HG03378 (cell line): Measurements from ENCODE around the gene RAD51B.

Source experiments
- ATAC-seq: cut with Tn5 transposase; IDR thresholded peaks from one replicate; pipeline ENCODE4 v1.9.1; 2021; ENCODE audit warnings: mild to moderate bottlenecking, moderate library complexity; ENCODE audit not compliant: unreplicated experiment

RAD51B gene

DNA sequence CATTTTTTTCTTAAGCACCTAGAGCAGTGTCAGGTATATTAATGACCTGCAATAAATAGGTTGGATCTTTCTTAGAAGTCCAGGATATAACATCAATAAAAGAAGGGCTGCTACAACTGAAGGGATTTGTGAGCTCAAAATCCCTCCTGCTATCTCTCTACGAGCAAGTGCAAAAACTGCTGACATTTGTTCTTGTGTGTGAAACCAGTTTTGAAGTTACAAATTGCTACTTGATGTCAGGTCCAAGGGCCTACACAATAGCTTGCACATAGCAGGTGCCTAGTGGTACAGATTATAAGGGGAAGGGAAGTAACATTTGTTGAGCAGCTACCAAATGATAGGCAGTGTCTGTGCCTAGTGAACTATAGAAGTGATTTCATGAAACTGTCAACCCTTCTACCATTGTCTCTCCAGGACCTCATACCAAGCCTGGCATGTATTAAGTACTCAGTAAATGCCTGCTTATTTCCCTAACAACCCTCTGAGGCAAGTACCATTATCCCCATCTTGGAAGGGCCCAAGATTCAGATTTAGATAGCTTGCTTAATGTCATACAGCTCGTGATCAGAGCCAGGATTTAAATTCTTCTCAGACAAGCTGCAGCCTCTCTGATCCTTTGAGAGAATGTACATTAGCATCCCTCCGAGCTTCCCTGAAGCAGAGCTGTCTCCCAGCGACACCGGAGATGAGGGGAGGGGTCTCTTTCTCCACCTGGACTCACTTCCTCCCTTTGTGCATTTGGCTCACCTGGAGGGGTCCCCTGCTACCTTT lies 673.0 kb downstream of the RAD51B start:
- ATAC-seq, result no peak

DNA sequence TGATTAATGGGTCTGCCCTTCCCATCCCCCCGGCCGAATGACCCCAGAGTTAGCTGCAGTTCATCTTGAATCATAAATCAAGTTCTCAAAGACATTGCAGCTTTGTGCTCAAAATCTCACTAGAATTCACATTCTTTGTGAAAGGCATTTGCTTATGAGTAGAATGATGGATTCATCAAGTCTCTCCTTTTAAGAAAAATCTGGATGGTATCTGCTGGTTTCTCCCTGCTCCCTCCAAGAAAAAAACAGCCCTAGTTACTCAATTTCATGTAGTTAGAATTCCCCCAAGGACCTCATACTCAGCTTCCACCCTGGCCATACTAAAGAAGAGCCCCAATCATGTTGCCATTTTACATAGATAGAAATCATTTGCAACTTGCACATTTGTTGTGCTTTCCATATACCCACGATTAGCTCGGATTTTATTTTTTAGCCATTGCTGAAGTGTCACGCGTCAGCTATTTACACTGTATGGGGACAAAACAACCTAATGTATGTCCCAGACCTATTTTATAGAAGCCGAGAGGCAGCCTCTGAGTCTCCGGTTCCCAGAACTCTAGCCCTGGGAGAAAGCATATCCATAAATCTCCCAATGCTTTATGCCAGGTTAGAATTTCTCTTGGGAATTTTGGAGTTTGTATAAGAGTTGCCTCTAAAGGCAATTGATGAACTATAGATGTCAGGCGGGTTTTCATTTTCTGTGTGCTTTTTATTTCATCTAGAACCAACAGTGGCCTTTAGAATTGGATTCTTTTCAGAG lies 673.8 kb downstream of the RAD51B start:
- no peak for ATAC-seq

DNA sequence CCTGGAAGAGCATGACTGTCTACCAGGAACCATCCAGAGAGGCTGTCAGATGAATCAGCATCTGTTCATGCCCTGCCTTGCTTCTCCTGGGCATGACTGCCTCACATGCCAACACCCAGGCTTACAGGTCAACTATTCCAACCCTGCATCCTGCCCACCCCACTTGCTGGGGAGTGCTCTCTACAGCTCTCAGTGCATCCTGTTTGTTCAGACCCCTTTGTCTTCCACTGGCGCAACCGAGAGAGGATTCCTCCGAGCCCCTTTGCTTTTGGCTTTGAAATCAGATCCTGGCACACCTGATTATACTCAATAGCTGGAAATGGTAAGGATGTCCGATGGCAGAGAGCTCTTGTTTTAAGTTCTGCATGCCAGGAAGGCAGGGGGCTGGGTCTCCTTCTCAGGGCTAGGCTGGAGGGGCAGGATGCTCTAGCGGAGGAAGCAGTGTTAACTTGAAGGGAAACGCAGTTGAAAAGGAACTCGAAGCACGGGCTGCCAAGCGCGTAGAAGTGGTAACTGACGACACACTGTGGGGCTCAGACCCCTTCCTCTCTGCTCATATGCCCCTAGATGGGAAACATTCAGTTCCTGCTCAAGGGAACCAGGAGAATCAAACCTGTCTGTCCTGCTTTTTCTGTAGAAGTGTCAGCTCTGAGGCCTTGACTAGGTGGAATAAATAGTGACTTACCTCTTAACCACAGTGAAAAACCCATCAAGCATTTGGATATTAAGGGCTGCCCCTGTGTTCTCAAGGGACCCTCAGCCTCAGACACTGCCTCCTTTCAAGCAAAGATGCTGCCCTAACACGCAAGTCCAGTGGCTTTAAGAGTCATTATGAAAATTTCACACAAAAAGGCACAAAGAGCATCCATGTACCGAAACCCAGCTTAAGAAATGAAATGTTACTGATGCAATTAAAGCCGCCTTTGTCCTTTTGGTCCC lies 675.8 kb downstream of the RAD51B start:
- peak; percentile 50 for ATAC-seq

DNA sequence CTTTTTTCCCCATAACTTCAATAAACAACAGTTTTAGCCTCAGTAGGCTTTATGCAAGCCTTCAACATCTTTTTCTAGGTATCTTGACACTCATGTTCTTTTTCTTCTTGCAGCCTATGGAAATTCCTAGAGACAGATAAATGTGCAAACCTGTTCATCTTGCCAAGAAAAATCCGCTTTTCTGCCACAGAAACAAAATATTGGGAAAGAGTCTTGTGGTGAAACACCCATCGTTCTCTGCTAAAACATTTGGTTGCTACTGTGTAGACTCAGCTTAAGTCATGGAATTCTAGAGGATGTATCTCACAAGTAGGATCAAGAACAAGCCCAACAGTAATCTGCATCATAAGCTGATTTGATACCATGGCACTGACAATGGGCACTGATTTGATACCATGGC lies 677.4 kb downstream of the RAD51B start:
- ATAC-seq, result no peak

DNA sequence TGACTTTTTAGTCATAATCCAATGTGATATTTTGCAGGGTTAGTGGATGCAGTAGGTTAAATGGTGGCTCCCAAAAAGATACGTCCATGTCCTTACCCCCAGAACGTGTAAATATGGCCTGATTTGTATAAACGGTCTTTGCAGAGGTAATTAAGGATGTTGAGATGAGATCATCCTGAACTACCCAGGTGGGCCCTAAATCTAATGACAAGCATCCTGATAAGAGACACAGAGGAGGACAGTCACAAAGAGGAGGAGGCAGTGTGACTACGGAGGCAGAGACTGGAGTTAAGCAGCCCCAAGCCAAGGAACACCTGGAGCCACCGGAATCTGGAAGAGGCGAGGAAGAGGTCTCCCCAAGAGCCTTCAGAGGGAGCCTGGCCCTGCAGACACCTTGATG lies 679.9 kb downstream of the RAD51B start:
- no peak for ATAC-seq

DNA sequence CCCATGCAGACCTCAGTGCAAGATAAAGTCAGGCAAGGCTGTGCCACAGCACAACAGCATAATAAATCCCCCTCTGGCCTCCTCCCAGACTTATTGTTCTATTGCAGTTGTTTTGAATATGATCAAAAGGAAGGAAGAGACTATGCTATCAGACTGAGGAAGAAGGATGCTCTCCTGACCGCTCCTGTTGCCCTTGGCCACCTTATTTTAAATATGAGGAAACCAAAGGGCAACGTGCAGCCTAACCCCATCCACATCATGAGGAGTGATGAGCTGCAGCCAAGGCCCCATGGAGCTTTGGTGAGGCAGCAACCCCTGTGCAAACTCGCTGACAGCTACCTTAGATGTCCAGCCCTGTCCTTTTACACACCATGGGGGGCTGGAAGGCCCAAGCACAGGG lies 681.6 kb downstream of the RAD51B start:
- ATAC-seq, result no peak

DNA sequence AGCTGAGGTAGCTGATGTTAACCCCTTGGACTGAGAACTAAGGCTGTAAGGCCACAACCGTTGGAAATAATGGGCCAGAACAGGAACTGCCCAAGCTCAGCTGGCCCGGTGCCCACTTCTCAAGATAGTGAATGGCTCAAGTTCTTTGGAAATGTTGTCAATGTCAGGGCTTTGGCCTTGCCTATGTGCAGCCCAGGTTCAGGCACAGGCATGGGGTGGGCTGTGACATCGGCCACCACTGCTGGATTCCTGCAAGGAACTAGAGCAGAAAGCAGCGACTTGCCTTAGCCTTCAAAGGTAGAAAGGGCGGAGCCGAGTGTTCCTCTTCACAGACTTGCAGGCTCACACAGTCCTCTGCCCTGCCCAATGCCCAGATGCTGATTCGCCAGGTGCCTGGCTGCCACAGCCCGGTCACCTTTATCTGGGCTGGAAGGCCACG lies 682.1 kb downstream of the RAD51B start:
- no peak for ATAC-seq

DNA sequence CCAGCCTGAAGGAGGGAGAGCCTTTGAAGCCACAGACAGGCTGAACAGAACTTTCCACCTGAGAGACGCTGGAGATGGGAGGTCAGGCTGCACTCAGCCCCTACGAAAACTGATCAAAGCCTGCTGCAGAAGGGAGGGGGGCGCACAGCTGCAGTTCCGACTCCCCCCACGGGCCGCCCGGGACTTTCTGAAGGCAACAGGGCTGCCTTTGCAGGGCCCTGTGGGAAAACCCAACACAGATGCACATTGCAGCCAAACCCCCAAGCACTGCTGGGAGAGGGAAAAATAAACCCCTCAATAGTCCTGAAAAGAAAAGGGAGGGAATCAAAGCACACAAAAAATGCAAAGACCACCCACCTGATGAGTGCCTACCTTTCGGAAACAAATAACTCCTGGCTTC lies 682.7 kb downstream of the RAD51B start:
- no peak for ATAC-seq

DNA sequence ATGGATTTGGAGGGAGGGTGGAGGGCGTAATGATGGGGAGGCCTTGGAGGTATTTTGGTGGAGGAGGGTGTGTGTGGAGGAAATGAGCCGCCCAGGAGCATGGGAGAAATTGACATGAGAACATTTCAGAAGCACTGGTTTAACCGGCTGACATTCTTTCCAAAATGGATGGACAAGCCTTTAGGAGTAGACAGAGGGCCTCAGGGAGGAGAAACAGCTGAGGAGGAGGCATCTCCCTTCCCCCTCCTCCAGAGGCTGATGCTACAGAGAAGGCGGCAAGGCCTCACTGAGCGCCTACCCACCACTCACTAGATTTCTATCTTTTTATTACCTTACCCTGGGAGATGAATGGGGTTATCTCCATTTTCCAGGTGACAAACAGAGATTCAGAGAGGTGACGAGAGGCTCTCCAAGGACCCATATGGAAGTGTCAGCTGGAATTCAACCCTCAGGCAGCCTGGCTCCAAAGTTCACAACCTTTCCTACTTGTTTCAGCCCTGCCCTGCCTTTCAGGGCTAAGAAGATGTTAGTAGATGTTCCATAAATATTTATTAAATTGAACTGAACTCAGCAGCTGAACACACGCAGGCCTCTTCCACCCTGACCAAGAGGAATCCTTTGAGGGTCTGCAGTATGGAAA lies 683.7 kb downstream of the RAD51B start:
- ATAC-seq, result no peak

DNA sequence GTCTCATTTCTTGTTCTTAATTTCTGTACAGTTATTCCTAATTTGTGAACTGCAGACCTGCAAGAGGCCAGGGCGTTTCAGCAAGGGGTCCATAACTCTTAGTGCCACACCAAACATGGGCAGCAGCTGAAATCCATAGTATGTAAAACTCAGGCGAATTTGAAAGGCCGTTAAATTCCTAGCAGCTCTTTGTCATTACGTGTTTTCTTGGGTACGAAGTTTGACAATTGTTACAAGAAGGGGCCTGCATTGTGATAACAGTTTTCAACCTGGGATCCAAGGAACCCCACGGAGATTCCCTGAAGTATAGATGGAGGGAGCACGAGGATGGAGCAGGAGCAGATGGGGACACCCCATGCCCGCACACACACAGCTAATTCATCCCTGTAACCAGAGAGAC lies 685.3 kb downstream of the RAD51B start:
- ATAC-seq, result no peak

DNA sequence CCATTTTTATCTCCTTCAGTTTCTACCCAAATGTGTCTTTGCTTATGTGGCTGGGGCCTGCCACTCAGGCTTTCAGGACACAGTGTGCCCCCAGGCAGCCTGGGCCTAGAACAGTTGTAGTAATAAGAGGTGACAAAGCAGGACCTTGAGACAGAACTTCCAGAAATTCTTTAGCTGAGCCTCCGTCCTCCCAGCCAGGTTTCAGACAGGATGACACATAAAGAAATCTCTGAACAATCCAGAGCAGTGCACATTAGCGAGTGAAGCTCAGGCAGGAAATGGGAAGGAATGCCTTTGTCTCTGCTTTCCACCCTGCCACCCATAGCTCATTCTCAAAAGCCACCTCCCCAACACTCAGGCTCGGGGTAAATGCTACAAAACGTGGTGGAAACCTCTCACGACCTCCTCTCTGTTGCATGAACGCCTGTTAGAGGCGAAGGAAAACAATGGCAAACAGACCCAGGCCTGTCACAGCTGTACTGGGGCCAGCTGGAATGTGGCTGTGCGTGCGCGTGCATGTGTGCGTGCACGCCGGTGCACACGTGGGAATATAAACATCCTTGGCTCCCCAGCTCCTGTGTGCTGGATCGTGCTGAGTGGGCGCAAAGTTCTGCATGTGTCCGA lies 686.6 kb downstream of the RAD51B start:
- ATAC-seq, result peak; percentile 13

DNA sequence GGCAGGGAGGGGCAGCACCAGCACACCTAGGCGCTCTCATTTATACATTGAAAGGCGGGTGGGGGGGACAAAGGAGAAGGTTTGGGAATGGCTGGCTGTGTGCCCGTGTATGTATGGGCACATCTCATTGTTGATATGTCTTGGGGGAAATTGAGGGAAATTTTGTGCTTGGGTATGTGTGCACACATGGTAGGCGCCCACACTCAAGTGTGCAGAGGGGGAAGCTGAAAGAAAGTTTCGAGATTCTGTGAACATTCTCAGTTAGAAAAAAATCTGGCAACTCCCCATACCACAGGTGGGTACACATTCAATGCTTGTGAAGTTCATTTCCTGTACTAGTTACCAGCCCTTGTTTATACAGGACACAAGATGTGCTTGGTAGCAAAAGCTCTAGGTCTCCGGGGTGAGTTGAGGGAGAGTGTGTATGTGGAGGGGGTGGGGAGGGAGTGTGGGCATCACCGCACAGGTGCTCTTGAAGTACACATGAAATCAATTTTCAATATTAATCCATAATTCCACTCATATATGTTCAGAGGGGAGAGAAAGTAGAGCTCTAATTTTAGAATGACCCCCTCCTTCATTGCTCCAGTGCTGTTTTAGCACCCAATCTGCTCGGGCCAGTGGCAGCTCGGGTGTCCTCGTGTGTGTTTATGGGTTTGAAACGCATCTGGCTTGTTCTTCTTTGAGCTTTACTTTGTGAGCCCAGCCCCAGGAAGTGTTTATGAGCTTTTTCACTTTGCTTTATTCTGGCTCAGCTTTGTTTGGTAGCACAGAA lies 687.3 kb downstream of the RAD51B start:
- ATAC-seq, result peak; percentile 78

DNA sequence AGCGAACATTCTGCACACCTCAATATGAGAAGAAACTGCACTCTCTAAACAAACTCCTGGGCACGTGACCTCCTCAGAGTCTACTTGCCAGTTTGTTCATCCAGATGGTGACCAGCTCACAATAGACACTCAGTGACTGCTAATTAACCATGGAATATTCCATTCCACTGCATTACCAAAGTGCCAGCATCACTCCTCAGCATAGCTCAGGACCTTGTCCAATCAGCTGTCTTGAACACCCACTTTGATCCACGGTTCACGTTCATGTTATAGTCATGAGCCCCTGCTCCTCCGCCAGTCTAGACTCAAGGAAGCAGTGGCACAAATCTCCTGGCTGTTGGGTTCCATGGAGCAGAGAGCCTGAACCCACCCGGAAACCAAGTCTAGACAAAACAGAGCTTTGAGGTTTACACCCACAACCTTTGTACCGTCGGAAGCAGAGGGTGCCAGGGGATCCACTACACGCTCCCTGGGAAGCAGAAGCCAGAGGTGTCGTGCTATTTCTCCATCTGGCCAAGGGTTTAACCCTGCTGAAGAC lies 688.0 kb downstream of the RAD51B start:
- no peak for ATAC-seq

DNA sequence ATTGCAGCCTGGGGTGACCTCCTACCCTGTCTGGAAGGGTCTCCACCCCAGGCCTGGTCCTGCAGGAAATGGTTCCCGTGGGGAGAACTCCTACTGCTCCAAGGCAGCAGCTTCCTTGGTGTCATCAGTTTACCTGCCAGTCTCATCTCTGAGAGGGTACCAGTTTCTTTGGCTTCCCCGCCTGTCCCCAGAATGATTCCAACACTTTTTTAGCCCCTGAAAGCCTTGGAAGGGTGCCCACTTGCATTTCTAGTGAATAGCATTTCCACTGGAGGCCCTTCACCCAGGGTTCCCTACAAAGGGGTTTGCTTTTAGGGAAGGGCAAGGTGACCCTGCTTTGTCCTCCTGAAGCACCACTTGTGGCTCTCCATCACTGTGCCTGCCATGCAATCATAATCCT lies 689.0 kb downstream of the RAD51B start:
- ATAC-seq, result no peak

DNA sequence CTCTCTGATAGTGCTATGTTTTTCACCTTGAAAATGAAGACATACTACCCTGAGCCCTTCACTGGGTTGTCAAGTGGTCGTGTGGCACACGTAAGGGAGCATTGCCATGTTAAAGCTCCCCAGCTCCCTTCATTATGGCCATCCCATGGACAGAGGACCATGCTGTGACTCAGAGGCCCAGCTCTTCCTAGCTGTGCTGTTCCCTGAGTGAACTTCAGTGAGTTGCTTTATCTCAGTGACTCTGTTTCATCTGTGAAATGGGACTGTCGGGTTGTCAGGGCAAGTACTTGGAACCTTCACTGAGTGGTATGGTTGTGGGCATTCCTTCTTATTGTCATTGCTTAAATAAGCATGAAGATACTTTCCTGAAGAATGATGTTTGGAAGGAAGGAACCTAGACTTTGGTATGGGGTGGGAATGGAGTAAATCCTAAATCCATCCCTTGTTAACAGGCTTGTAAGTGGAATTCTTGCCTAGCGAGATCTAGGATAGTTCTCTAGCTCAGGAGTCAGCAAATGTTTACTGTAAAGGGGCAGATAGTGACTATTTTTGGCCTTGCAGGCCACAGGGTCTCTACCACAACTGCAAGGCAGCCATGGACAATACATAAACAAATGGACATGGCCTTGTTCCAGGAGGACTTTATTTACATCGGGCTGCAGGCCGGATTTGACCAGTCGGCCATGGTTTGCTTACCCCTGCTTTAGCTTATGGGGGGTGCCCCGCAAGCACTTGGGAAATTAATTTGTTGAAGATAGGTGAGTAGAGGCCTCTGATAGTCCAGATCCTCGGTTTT lies 689.8 kb downstream of the RAD51B start:
- no peak for ATAC-seq

DNA sequence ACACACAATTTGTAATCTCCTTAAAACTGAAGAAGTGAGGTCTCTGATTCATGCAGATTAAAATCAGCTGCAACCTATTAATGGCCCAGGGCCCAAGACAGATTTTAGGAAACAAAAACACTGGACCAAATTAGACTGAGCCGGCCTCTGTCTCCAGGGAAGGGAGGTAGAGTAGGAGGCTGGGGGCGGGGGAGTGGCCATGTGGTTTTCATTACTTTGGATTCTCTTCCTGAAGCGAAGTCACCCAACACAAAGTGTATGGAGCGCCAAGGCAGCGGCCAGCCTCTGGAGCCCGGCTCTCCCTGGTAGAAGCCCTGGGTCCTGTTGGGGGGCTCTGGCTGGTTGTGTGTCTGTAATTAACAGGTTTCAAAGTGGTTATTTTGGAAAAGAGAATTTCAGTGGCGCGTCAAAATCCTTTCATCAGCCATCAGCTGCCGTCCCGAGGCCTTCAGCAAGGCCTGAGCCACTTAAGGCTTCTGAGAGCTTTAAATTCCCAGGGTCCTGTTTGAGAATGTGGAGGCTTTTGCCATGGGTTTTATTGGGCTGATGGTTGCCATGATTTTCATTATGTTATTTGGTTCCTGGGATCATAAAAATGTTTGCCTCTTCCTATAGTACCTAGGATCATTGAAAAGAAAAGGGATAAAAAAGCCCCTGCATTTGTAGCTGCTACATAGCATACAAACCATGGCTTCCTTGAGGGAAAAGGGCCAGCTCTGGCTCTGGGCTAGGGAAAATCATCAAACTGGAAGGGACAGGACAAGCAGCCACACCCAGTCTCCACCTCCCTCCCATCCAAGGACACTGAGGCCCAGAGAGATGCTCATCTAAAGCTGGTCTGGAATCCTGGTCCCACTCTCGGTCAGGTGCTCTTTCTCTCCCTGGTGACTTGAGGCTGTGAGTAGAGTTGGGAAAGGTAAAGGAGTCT lies 690.9 kb downstream of the RAD51B start:
- ATAC-seq, result no peak
